ENCODE data around the gene RASGRP1.
"Not testable (repeated sequence)": the region's sequence is repeated elsewhere in the genome, so short reads cannot be mapped to it uniquely, and the experiment has no call there.

Gene RASGRP1

GRCh38 chr15:38602910-38603670, 38.5 kb upstream of the RASGRP1 start:
- H3K4me1 ChIP-seq (ENCODE audit: control insufficient read depth in 5 of 5, insufficient read depth in 5 of 5, low read length in 5 of 5): no peaks in the 10 kb centered on the region
- no peak overlapping the region for H3K4me3 ChIP-seq (ENCODE audit: low read depth in 1 of 5, low read length in 5 of 5)
- H3K27ac ChIP-seq (ENCODE audit: low read depth, low read length): no peak overlapping the region
- no peaks in the 10 kb centered on the region for H3K36me3 ChIP-seq (ENCODE audit: control insufficient read depth in 5 of 5, insufficient read depth in 5 of 5, low read length in 5 of 5)
- H3K27me3 ChIP-seq (ENCODE audit: control insufficient read depth in 5 of 5, insufficient read depth in 4 of 5, low read length in 5 of 5): peaks cover 0 to 3% (median 0%) of the 10 kb centered on the region in 5 donors
- H3K9me3 ChIP-seq (ENCODE audit: control insufficient read depth in 5 of 5, low read length in 5 of 5): no peaks in the 10 kb centered on the region
- no peak overlapping the region for H3K9ac ChIP-seq (ENCODE audit: low read length in 5 of 5)

- Histone ChIP-seq H3K27ac (ENCODE audit: low read depth, low read length) (no peak overlapping the region), H3K36me3 (ENCODE audit: control insufficient read depth in 5 of 5, insufficient read depth in 5 of 5, low read length in 5 of 5) (no peaks in the 10 kb centered on the region), H3K4me3 (ENCODE audit: low read depth in 1 of 5, low read length in 5 of 5) (no peak overlapping the region), H3K4me1 (ENCODE audit: control insufficient read depth in 5 of 5, insufficient read depth in 5 of 5, low read length in 5 of 5) (no peaks in the 10 kb centered on the region), H3K27me3 (ENCODE audit: control insufficient read depth in 5 of 5, insufficient read depth in 4 of 5, low read length in 5 of 5) (no peaks in the 10 kb centered on the region), H3K9me3 (ENCODE audit: control insufficient read depth in 5 of 5, low read length in 5 of 5) (no peaks in the 10 kb centered on the region), H3K9ac (ENCODE audit: low read length in 5 of 5) (no peak overlapping the region)
Observed at GRCh38 chr15:38600236-38600635, 35.6 kb upstream of the RASGRP1 start.

- H3K36me3 ChIP-seq (ENCODE audit: control insufficient read depth in 5 of 5, insufficient read depth in 5 of 5, low read length in 5 of 5): no peaks in the 10 kb centered on the region
- H3K27ac ChIP-seq (ENCODE audit: low read depth, low read length): no peak overlapping the region
- no peaks in the 10 kb centered on the region for H3K9me3 ChIP-seq (ENCODE audit: control insufficient read depth in 5 of 5, low read length in 5 of 5)
- H3K4me3 ChIP-seq (ENCODE audit: low read depth in 1 of 5, low read length in 5 of 5): no peak overlapping the region
- H3K27me3 ChIP-seq (ENCODE audit: control insufficient read depth in 5 of 5, insufficient read depth in 4 of 5, low read length in 5 of 5): no peaks in the 10 kb centered on the region
- no peaks in the 10 kb centered on the region for H3K4me1 ChIP-seq (ENCODE audit: control insufficient read depth in 5 of 5, insufficient read depth in 5 of 5, low read length in 5 of 5)
- no peak overlapping the region for H3K9ac ChIP-seq (ENCODE audit: low read length in 5 of 5)
Observed at GRCh38 chr15:38598749-38599148, 34.1 kb upstream of the RASGRP1 start.

- Histone ChIP-seq H3K9ac (ENCODE audit: low read length in 5 of 5) (no peak overlapping the region), H3K4me1 (ENCODE audit: control insufficient read depth in 5 of 5, insufficient read depth in 5 of 5, low read length in 5 of 5) (no peaks in the 10 kb centered on the region), H3K4me3 (ENCODE audit: low read depth in 1 of 5, low read length in 5 of 5) (no peak overlapping the region), H3K27me3 (ENCODE audit: control insufficient read depth in 5 of 5, insufficient read depth in 4 of 5, low read length in 5 of 5) (no peaks in the 10 kb centered on the region), H3K36me3 (ENCODE audit: control insufficient read depth in 5 of 5, insufficient read depth in 5 of 5, low read length in 5 of 5) (no peaks in the 10 kb centered on the region), H3K9me3 (ENCODE audit: control insufficient read depth in 5 of 5, low read length in 5 of 5) (no peaks in the 10 kb centered on the region), H3K27ac (ENCODE audit: low read depth, low read length) (no peak overlapping the region)
Observed at GRCh38 chr15:38597219-38597800, 32.7 kb upstream of the RASGRP1 start.

GRCh38 chr15:38593524-38593923, 28.9 kb upstream of the RASGRP1 start:
- Histone ChIP-seq H3K4me3 (ENCODE audit: low read depth in 1 of 5, low read length in 5 of 5) (no peak overlapping the region), H3K27ac (ENCODE audit: low read depth, low read length) (no peak overlapping the region), H3K27me3 (ENCODE audit: control insufficient read depth in 5 of 5, insufficient read depth in 4 of 5, low read length in 5 of 5) (no peaks in the 10 kb centered on the region), H3K4me1 (ENCODE audit: control insufficient read depth in 5 of 5, insufficient read depth in 5 of 5, low read length in 5 of 5) (no peaks in the 10 kb centered on the region), H3K9me3 (ENCODE audit: control insufficient read depth in 5 of 5, low read length in 5 of 5) (no peaks in the 10 kb centered on the region), H3K36me3 (ENCODE audit: control insufficient read depth in 5 of 5, insufficient read depth in 5 of 5, low read length in 5 of 5) (no peaks in the 10 kb centered on the region), H3K9ac (ENCODE audit: low read length in 5 of 5) (no peak overlapping the region)

- H3K9me3 ChIP-seq (ENCODE audit: control insufficient read depth in 5 of 5, low read length in 5 of 5): no peaks in the 10 kb centered on the region
- H3K4me1 ChIP-seq (ENCODE audit: control insufficient read depth in 5 of 5, insufficient read depth in 5 of 5, low read length in 5 of 5): no peaks in the 10 kb centered on the region
- H3K27ac ChIP-seq (ENCODE audit: low read depth, low read length): no peak overlapping the region
- no peak overlapping the region for H3K9ac ChIP-seq (ENCODE audit: low read length in 5 of 5)
- no peak overlapping the region for H3K4me3 ChIP-seq (ENCODE audit: low read depth in 1 of 5, low read length in 5 of 5)
- no peaks in the 10 kb centered on the region for H3K27me3 ChIP-seq (ENCODE audit: control insufficient read depth in 5 of 5, insufficient read depth in 4 of 5, low read length in 5 of 5)
- no peaks in the 10 kb centered on the region for H3K36me3 ChIP-seq (ENCODE audit: control insufficient read depth in 5 of 5, insufficient read depth in 5 of 5, low read length in 5 of 5)
Observed at GRCh38 chr15:38589502-38589901, 24.9 kb upstream of the RASGRP1 start.

- no peak overlapping the region for H3K27ac ChIP-seq (ENCODE audit: low read depth, low read length)
- H3K9ac ChIP-seq (ENCODE audit: low read length in 5 of 5): no peak overlapping the region
- H3K4me3 ChIP-seq (ENCODE audit: low read depth in 1 of 5, low read length in 5 of 5): no peak overlapping the region
Observed at GRCh38 chr15:38588672-38589071, 24.1 kb upstream of the RASGRP1 start.

GRCh38 chr15:38587214-38587613, 22.6 kb upstream of the RASGRP1 start:
- H3K27me3 ChIP-seq (ENCODE audit: control insufficient read depth in 5 of 5, insufficient read depth in 4 of 5, low read length in 5 of 5): no peaks in the 10 kb centered on the region
- H3K4me3 ChIP-seq (ENCODE audit: low read depth in 1 of 5, low read length in 5 of 5): no peak overlapping the region
- H3K9me3 ChIP-seq (ENCODE audit: control insufficient read depth in 5 of 5, low read length in 5 of 5): no peaks in the 10 kb centered on the region
- H3K4me1 ChIP-seq (ENCODE audit: control insufficient read depth in 5 of 5, insufficient read depth in 5 of 5, low read length in 5 of 5): no peaks in the 10 kb centered on the region
- no peak overlapping the region for H3K27ac ChIP-seq (ENCODE audit: low read depth, low read length)
- H3K36me3 ChIP-seq (ENCODE audit: control insufficient read depth in 5 of 5, insufficient read depth in 5 of 5, low read length in 5 of 5): no peaks in the 10 kb centered on the region
- no peak overlapping the region for H3K9ac ChIP-seq (ENCODE audit: low read length in 5 of 5)

More at GRCh38 chr15:38588672-38589071, 24.1 kb upstream of the RASGRP1 start:
- H3K36me3 ChIP-seq (ENCODE audit: control insufficient read depth in 5 of 5, insufficient read depth in 5 of 5, low read length in 5 of 5): no peaks in the 10 kb centered on the region
- H3K27me3 ChIP-seq (ENCODE audit: control insufficient read depth in 5 of 5, insufficient read depth in 4 of 5, low read length in 5 of 5): no peaks in the 10 kb centered on the region
- H3K9me3 ChIP-seq (ENCODE audit: control insufficient read depth in 5 of 5, low read length in 5 of 5): no peaks in the 10 kb centered on the region
- no peaks in the 10 kb centered on the region for H3K4me1 ChIP-seq (ENCODE audit: control insufficient read depth in 5 of 5, insufficient read depth in 5 of 5, low read length in 5 of 5)

GRCh38 chr15:38586005-38586404, 21.4 kb upstream of the RASGRP1 start:
- H3K36me3 ChIP-seq (ENCODE audit: control insufficient read depth in 5 of 5, insufficient read depth in 5 of 5, low read length in 5 of 5); H3K4me1 ChIP-seq (ENCODE audit: control insufficient read depth in 5 of 5, insufficient read depth in 5 of 5, low read length in 5 of 5); H3K27ac ChIP-seq (ENCODE audit: low read depth, low read length); H3K9ac ChIP-seq (ENCODE audit: low read length in 5 of 5); H3K27me3 ChIP-seq (ENCODE audit: control insufficient read depth in 5 of 5, insufficient read depth in 4 of 5, low read length in 5 of 5); H3K9me3 ChIP-seq (ENCODE audit: control insufficient read depth in 5 of 5, low read length in 5 of 5); H3K4me3 ChIP-seq (ENCODE audit: low read depth in 1 of 5, low read length in 5 of 5): not testable (repeated sequence)

GRCh38 chr15:38578626-38579025, 14.0 kb upstream of the RASGRP1 start:
- Histone ChIP-seq H3K9ac (ENCODE audit: low read length in 5 of 5) (no peak overlapping the region), H3K4me1 (ENCODE audit: control insufficient read depth in 5 of 5, insufficient read depth in 5 of 5, low read length in 5 of 5) (no peaks in the 10 kb centered on the region), H3K27ac (ENCODE audit: low read depth, low read length) (no peak overlapping the region), H3K27me3 (ENCODE audit: control insufficient read depth in 5 of 5, insufficient read depth in 4 of 5, low read length in 5 of 5) (peaks cover 0 to 2% (median 0%) of the 10 kb centered on the region in 5 donors), H3K36me3 (ENCODE audit: control insufficient read depth in 5 of 5, insufficient read depth in 5 of 5, low read length in 5 of 5) (no peaks in the 10 kb centered on the region), H3K9me3 (ENCODE audit: control insufficient read depth in 5 of 5, low read length in 5 of 5) (no peaks in the 10 kb centered on the region), H3K4me3 (ENCODE audit: low read depth in 1 of 5, low read length in 5 of 5) (no peak overlapping the region)
